GM18951 (cell line): ENCODE data around the gene TEX52.

Experiments used
- POLR2A ChIP-seq: IDR thresholded peaks from 4 replicates; pipeline ENCODE4 v1.6.1; 2011; ENCODE audit warnings: mild to moderate bottlenecking; ENCODE audit not compliant: insufficient read length, insufficient read depth; ENCODE audit errors: extremely low read depth
- in situ Hi-C: fragments of 300-500 bp; cut with MboI; formaldehyde crosslinking; loops from one replicate; pipeline ENCODE4 v1.12.0; 2022; ENCODE audit warnings: low sequenced_read_pairs, mixed read lengths, inconsistent platforms; ENCODE audit not compliant: unreplicated experiment

The TEX52 gene

DNA sequence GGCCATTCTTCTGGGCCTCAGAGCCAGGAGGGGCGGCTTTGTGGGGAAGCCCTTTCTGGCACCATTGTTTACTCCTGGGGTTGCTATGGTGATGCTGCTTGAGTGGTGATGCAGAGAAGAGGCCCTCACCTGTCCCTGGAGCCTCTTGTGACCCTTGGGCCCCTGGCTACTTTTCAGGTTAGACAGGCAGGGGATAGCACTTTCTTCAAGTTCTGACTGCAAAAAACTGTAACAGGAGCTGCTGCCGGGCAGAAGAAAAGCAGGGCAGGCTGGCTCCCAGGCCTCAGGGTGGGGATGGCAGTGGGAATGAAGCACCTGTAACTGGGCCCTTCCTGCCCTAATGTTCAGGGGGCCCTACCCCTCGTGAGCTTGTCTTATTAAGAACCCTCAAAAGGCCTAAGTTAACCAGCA lies at the start of gene TEX52:
Gene TEX52 (minus strand): TSS at position 19 of the 411 bp plus-strand sequence. CDS start 13 bp downstream, at position 6.
- in situ Hi-C loops = loop anchor here (25.0 kb wide), 1 partner anchor 180 kb away; no protein-coding TSS in a partner anchor
- TF ChIP-seq POLR2A = no peak

DNA sequence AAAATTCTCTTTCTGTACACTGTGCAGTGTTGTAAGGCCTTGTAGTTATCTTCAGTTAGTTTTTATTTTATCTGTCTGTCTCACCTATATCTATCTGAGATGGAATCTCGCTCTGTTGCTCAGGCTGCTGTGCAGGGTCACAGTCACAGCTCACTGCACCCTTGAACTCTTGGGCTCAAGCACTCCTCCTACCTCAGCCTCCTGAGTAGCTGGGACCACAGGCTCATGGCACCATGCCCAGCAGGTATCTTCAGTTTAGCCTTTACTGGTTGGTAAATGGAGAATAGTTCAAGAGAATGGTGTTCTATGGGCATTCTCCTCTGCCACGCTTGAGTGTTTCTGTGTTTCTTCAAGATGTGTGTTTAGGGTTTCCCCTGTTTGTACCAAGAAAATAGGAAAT lies 47.4 kb upstream of the TEX52 start:
- in situ Hi-C loops = no loop called here
- TF ChIP-seq POLR2A = no peak

DNA sequence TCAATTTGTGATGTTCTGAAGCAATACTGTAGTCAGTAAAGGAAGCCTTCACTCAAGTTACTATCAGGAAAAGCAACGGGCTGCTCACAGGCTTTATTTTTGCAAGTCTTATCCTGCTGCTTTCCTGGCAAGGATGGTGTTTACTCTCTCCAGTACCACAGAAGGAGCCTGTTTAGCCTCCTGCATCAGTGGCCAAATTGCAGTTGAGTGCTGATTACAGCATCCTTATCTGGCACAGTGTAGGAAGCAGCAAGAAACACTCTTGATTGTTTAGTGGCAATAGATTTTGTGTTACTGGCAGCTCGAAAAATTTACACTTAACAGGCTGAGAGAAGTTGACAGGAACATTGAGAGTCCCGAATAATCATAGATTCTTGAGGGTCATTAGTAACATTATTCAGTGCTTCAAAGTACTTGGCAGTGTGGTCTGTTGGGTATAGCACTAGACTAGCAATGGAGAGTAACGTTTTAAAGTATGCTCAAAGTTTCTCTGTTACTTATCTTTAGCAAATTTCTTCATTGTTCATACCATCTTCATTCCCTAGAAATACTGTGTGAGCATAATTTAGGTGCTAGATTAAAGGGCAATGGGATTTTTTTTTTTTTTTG lies 45.5 kb upstream of the TEX52 start:
- no peak for TF ChIP-seq POLR2A
- in situ Hi-C loops = no loop called here

DNA sequence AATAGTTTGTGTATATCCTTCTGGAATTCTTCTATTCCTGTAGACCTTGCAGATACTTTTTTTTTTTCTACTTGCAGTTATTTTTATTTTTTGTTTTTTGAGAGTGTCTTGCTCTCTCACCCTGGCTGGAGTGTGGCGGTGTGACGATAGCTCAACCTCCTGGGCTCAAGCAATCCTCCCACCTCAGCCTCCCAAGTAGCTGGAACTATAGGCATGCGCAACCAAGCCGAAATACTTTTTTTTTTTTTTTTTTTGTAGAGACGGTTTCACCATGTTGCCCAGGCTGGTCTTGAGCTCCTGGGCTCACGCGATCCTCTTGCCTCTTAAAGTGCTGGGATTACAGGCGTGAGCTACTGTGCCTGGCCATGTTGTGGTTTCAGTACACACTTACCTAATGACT lies 43.8 kb upstream of the TEX52 start:
- TF ChIP-seq POLR2A = no peak
- in situ Hi-C loops = no loop called here

DNA sequence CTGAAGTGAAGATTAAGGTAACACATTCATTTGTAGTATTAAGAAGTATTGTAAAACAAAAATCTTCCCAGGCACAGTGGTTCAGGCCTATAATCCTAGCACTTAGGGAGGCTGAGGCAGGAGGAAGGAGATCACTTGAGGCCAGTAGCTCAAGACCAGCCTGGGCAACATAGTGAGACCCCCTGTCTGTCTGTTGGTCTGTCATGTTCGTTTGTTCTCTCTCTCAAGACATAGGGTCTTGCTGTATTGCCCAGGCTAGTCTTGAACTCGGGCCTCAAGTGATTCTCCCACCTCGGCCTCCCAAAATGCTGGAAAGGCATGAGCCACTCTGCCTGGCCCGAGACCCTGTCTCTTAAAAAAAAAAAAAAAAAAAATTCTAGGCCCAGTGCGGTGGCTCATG lies 40.6 kb upstream of the TEX52 start:
- in situ Hi-C loops = no loop called here
- TF ChIP-seq POLR2A = no peak

DNA sequence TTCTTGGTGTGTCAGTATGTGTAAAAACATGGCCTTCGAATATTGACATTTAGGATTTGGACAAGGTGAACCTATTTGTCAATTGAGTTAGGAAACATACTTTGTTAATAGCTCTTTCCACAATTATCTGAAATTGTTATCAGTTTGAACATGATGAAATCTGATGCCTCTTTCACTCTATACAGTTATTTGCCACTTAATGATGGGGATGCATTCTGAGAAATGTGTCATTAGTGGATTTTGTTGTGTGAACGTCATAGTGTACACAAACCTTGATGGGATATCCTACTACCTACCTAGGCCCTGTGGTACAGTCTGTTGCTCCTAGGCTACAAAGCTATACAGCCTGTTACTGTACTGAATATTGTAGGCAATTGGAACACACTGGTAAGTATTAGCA lies 38.7 kb upstream of the TEX52 start:
- in situ Hi-C loops = no loop called here

DNA sequence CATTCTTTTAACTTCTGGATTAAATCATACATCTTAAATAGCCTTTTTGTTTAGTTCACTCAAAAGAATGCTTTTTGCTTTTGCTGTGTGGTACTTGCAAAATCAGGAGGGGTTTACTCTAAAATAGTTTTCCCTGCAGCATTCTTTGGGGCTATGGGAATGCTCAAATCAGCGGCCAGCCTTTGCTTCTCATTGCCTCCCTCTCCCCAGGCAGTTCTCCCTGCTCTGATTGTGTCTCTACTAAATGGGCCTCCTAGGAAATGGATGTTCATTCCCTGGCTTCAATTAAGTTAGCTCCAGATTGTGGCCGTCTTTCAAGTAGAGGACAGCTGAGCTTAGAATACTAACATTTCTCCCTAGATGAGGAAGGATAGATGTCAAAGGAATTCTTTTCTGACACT lies 38.2 kb upstream of the TEX52 start:
- in situ Hi-C loops = no loop called here
- no peak for TF ChIP-seq POLR2A

More for the DNA sequence above, 38.7 kb upstream of the TEX52 start:
- no peak for TF ChIP-seq POLR2A

DNA sequence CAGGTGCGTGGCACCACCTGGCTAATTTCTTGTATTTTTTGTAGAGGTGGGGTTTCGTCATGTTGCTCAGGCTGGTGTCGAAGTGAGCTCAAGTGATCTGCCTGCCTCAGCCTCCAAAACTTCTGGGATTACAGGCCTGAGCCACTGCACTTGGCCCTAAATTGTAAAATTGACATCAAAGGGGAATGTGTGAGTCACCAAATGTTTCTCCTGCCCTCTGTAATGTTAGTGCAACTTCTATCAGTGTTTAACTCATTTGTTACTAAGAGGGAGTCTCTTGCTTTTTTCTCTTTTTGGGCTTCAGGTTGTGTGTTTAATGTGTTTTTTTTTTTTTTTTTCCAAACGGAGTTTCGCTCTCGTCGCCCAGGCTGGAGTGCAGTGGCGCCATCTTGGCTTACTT lies 36.2 kb upstream of the TEX52 start:
- in situ Hi-C loops = no loop called here
- TF ChIP-seq POLR2A = no peak

DNA sequence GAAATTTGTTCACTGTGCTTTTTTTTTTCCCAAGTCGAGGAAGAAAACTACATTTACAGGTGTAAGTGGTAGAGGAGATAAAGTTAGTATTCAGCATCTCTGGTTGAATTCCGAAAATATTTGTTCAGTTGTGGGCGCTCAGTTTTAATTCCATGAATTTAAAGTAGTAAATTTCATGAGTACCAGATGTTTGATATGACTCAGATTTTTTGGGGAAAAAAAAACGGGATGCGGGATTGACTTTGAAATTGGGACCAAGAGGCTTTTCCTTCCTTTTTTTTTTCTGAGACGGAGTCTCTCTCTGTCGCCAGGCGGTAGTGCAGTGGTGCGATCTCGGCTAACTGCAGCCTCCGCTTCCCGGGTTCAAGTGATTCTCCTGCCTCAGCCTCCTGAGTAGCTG lies 35.4 kb upstream of the TEX52 start:
- in situ Hi-C loops = no loop called here
- TF ChIP-seq POLR2A = no peak

DNA sequence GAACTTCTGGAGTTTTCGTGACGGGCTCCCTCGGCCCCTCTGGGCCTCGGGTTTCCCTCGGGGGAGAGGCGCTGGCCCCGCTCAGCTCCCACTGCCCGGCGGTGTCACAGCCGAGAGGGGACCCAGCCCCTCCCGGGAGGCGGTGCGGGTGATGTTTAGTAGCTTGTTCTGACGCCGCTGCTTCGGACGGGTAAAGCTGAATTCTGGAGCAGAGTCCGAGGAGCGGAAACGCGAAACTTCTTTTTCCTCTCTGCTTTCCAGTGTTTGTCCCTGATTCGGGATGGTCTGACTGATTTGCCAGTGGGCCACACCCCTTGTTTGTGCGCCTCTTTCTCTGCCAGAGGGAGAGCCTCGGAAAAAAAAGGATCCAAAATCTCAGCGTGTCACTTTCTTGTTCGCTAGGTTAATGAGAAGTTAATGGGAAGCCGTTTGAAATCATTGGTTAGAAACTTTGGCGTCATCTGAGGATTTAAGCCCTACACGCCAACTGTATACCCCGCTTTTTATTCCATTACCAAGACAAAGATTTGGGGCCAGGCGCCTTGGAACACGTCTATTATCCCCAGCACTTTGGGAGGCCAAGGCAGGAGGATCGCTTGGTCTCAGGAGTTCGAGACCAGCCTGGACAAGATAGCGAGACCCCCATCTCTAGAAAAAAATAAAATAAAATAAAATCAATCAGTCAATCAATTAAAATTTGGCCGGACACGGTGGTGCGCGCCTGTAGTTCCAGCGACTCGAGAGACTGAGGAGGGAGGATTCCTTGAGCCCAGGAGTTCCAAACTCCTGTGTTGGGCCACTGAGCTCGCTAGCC lies 34.6 kb upstream of the TEX52 start:
- in situ Hi-C loops = no loop called here
- no peak for TF ChIP-seq POLR2A

DNA sequence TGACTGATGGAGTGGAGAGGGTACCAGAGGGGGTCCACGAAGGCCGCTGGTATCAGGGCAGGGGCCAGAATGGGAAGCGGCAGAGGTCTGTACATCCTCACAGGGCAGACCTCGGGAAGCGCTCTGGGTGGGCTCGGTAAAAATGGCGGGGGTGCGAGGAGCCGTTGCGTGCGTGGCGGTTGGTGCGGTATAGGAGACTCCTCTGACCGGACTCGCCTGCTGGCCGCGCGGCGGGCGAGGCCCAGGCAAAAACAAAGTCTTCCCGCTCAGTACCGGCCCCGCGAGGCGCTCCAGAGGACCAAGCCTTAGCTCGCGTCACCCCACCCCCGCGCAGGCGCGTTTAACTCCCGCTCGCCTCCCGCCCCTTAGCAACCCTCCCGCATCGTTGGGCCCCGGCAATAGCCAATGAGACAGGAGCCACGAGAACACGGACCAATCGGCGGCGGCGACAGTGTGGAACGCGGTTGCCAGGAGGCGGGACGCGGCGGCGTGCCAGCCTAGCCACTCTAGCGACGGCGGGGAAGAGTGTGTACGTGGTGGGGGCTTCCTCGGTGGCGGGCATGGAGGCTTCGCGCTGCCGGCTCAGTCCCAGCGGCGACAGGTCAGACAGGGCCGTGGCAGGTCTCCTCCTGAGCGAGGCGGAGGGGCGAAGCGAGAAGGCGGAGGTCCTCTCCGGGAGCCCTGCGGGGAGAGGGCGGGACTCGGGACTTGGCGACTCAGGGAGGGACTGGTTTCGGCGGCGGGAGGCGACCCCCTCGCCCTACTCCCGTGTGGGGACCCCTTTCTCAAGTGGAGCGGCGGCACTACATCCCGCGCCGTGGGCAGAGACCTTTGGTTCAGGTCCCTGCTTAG lies 33.8 kb upstream of the TEX52 start, which contains the start of gene TULP3:
Gene TULP3 (plus strand): TSS at position 504 of the 852 bp plus-strand sequence. CDS start 57 bp downstream, at position 561.
- in situ Hi-C loops = no loop called here
- TF ChIP-seq POLR2A = peak; percentile 68

DNA sequence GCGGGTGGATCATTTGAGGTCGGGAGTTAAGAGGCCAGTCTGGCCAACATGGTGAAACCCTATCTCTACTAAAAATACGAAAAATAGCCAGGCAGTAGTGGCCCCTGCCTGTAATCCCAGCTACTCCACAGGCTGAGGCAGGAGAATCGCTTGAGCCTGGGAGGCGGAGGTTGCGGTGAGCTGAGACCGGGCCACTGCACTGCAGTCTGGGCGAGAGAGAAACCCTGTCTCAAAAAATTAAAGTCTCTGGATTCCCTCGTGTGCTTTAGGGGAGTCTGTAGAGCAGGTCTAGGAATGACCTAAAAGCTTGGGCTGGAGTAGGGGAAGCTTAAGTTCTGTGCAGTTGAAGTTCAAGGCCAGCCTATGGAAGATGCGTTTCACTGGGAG lies 33.2 kb upstream of the TEX52 start:
- in situ Hi-C loops = no loop called here
- TF ChIP-seq POLR2A = no peak

DNA sequence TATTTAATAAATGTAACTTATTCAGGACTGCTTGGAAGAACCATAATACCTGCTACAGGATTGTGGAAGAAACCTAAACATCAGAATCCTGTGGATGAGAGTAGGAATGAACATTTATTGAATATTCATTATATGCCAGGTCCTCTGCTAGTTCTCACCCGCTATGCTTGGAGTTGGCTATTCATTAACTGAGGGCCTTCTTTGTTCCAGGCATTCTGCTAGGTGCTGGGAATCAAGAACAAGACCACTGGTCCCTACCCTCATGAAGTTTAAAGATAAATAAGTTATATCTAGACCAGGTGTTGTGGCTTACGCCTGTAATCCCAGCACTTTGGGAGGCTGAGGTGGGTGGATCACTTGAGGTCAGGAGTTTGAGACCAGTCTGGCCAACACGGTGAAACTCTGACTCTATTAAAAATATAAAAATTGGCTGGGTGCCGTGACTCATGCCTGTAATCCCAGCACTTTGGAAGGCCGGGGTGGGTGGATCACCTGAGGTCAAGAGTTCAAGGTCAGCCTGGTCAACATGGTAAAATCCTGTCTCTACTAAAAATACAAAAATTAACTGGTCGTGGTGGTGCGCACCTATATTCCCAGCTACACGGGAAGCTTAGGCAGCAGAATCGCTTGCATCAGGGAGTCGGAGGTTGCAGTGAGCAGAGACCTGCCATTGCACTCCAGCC lies 30.1 kb upstream of the TEX52 start:
- no peak for TF ChIP-seq POLR2A
- in situ Hi-C loops = no loop called here
